Occipital lobe (tissue), 2 donors: ENCODE data around the gene MRPS27. TPM values are rescaled to one million over a fixed set of nuclear protein-coding genes. Genes with fewer than 3 reads are reported as not detected.
A peak's percentile ranks its signal among the peaks of the same experiment; 100 is the strongest.

Experiments
- DNase-seq: peaks from one replicate; lab custom pipeline; 2025; lab: John Stamatoyannopoulos, UW
- total RNA-seq: library from RNA; depleted of rRNA; stranded (reverse); fragments of >200 nt; gene quantifications from one replicate; pipeline ENCODE4 v1.2.3, GENCODE V29; 2014

The MRPS27 gene
- total RNA-seq, 1 donor from 2014 or later, result 69.4 TPM

- no peak for DNase-seq
These were observed 85.8 kb downstream of the MRPS27 start for GRCh38 chr5:72234265-72234700.

DNA sequence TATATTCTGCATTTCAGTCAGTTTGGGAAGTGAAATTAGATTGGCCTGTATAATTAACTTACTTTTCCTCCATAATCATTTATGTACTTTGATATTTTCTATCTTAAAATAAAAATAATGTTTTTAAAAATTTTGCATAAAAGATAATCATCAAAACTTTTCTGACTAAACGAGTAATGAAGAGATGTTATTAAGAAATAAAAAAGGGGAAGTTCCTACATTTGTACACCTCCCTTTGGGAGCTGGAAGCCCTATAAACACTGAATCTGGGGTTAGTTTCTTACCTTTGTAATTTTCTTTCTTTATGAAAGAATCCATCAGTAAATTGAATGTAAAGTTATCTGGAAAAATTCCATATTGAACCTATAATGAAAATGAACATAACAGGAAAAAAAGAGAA is 86.2 kb downstream of the MRPS27 start:
- no peak for DNase-seq

DNA sequence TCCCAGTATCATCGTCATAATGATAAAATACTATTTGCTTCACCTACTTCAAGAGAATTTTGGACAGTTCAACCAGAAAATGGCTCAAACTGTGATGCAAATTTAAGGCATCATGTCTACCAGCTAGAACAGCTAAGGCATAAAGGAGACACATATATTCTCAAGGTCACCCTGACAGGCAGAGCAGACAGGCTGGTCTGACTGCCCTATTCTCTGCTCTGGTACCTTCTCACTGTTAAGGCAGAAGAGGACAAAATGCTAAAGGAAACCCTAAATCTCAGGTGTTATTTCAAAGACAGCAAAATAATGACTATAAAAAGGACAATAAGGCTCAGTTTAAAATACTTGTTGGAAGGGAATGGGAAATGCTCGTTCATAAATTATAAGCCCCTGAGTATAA is 87.2 kb downstream of the MRPS27 start:
- DNase-seq, result no peak

GRCh38 chr5:72231991-72232703 is 87.9 kb downstream of the MRPS27 start:
- DNase-seq, result no peak

- DNase-seq, result no peak
These were observed 91.1 kb downstream of the MRPS27 start for GRCh38 chr5:72228960-72229359.

GRCh38 chr5:72226950-72227349 is 93.1 kb downstream of the MRPS27 start:
- no peak for DNase-seq

DNA sequence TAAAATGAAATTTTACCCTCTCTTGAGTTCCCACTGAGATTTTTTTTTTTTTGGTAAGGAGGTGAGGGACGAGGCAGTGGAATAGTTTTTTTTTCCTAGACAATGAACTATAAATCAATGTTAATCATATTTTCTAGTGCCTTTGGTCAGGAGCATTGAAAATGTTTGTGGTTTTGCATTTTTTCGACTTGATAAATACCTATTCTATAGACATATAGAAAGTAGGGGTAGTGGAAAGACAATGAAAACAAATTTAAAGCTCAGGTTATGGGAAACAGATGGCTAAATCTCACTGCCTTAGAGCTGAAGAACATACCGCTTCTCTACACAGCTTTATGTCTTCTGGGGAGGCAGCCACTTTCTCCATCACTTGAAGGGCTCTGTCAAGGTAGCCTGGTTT is 94.3 kb downstream of the MRPS27 start:
- no peak for DNase-seq

DNA sequence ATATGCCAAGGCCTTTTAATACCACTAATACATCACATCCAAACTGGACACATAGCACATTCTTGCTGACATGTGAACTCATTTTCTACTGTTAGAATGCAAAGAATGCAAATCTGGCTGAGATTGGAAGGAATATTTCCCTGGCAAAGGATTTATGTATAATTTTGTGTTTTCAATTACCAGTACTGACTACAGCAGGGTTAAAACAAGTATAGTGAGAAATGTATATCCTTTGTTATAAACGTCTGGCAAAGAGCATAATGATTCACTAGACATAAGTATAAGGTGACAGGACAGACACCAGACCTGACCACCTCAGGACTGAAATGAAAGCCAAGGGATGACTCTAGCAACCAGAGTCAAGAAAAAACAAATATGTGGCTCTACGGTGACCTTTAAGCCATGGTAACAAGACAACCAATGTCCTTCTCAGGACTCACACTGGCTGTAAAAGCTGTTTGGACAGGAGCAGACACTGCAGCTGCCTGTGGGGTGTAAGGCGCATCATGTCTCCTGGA is 95.0 kb downstream of the MRPS27 start:
- DNase-seq, result no peak

DNA sequence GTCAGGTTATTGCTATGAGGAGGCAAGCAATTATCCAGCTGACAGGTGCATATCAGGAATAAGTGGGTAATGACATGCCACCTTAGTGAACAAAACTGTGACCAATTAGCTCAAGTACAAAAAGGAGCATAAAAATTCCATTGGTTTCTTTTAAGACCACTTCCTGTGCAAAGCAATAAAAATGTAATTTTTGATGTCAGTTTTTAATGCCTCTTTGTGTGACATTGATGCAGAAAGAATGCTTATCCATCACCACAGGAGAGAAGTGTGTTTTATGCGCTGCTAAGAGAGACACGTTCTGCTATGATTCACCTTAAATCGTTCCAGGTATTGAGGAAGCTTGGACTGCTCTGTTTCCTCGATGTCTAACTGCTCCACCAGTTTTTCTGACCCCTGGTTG is 96.7 kb downstream of the MRPS27 start:
- DNase-seq, result no peak

DNA sequence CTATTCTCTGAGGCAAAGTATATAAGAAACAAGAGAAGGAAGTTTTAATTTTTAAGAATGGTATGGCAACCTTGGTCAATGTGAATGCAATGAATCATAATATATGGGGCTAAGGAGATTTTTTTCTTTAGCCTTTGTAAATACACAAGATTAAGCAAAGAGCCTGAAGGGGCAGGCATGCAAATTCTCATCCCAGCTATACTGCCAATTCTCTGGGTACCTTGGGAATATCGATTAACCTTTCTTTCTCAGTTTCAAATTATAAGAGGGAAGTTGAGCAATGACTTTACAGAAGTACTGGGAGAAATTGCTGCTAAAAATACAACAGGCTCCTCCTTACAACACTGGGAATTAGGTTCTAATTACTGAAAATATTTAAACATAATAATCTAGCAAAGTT is 97.5 kb downstream of the MRPS27 start:
- no peak for DNase-seq

- DNase-seq, result no peak
These were observed 98.5 kb downstream of the MRPS27 start for GRCh38 chr5:72221541-72221940.

GRCh38 chr5:72221099-72221498 is 98.9 kb downstream of the MRPS27 start:
- no peak for DNase-seq

GRCh38 chr5:72216756-72217155 is 103.3 kb downstream of the MRPS27 start:
- no peak for DNase-seq

- no peak for DNase-seq
These were observed 105.9 kb downstream of the MRPS27 start for GRCh38 chr5:72214168-72214567.

GRCh38 chr5:72213482-72213881 is 106.6 kb downstream of the MRPS27 start:
- DNase-seq, result no peak

- no peak for DNase-seq
These were observed 107.9 kb downstream of the MRPS27 start for GRCh38 chr5:72212171-72212570.

GRCh38 chr5:72210888-72211678 is 109.0 kb downstream of the MRPS27 start:
- no peak for DNase-seq

DNA sequence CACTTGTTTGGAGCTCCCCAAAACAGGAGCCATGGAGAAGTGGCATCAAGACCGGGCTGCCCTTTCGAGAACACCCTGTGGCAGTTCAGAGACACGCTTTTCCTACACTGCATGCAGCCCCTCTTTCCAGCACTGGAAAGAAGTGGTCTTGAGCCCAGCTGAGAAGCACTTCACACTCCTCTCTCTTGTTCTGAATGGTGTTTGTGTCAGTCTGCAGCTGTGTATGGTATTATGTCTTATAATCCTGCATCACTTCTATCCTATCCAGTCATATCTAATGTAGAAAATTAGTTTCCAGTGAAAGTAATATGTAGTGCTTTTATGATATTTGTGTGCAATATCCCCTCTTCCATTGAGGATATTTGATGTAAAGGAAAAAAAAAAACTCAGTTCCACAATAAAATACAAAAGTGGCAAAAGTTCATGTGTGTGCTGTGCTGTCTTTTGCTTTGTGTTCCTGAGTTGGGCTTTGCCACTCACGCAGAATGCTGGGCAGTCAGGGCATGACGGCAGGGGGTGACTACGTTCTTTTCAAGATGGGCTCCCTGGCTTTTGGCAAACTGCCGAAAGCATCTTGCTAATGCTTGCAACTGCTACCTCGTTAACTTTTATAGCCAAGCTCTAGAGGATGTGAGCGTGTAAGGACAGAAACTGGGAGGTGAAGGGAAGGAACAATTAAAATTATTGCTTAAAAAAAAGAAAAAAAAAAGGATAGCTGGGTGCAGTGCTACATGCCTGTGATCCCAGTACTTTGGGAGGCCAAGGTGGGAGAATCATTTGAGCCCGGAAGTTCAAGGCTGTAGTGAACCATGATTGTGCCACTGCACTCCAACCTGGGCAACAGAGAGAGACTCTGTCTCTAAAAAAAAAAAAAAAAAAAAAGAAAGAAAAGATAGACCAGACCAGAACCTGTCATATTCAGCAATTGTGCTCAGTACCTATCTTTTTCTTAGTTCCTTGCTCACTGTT is 110.6 kb downstream of the MRPS27 start:
- peak; percentile 12 for DNase-seq

DNA sequence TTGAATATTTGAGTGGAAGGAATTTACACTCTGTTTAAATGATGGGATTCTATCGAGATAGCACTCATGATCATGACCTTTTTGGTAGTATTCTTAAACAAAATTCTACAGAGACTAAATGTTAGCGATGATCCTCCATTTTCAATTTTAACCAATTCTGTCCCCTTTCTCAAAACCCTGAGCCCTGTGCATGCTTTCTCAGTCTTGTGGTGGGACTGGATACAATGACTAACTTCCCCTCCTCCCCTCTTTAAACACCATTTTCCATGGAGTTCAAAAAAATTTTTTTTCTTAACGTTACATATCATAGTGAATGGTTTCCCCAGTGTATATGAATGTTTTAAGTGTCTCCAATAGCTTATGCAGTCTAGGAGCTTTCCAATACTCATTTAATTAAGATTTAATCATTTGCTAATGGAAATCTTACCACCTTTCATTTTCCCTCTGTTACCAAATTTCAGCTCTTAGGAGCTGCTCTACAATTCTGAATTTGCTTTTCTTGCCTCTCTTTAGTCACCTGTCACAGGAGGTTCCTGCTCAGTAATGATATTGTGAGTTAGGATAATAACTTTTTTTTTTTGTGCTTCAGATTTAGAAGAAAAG is 111.6 kb downstream of the MRPS27 start:
- no peak for DNase-seq

- DNase-seq, result no peak
These were observed 113.0 kb downstream of the MRPS27 start for GRCh38 chr5:72206994-72207393.

- no peak for DNase-seq
These were observed 113.9 kb downstream of the MRPS27 start for GRCh38 chr5:72206160-72206559.
